ENCODE measurements around the gene TMEM169. TPM values are rescaled to one million over a fixed set of nuclear protein-coding genes. Genes with fewer than 3 reads are reported as not detected.

The TMEM169 gene
- total and polyA plus RNA-seq, 9 of the 15 experiments (the other 6 are each of a cell fraction or from before 2014, with no cell fraction given), result 0.01 to 0.09 (median 0.04) TPM; not detected in 5

DNA sequence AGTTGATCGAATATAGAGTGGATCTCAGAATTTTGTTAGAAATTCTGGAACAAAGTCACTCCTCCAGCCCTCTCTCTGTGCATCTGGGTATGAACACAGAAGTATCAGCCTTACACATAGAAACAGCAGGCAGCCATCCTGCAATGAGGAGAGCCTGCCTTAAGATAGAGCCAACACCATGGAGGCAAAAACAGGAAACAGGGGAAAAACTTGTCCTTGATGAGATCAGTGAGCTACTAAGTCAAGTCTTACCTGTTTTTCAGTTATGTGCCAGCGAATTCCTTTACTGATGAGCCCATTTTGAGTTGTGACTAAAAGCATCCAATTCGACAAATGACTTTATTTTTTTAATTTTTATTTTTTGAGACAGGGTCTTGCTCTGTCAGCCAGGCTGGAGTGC, 41.8 kb upstream of the TMEM169 start (continued):
- TF ChIP-seq RBM22 (IDR thresholded peaks at IDR 0.05; ENCODE audit: low read depth, low read length, poor library complexity, severe bottlenecking) (no peak), ZNF668 (CRISPR knock-in tag; IDR thresholded peaks at IDR 0.05) (no peak), SLC30A9 (CRISPR knock-in tag; IDR thresholded peaks at IDR 0.05) (no peak), CHD4 (IDR thresholded peaks at IDR 0.05; ENCODE audit: insufficient read depth, insufficient replicate concordance, low read depth, low read length, poor library complexity, severe bottlenecking) (no peak), MYBL2 (IDR thresholded peaks at IDR 0.05; ENCODE audit: low read depth) (no peak), MYBL2 (CRISPR knock-in tag; IDR thresholded peaks at IDR 0.05; ENCODE audit: borderline replicate concordance) (no peak), ZNF146 (CRISPR knock-in tag; IDR thresholded peaks at IDR 0.05; ENCODE audit: unreplicated experiment) (no peak)
- TF ChIP-seq, protein P1, sequence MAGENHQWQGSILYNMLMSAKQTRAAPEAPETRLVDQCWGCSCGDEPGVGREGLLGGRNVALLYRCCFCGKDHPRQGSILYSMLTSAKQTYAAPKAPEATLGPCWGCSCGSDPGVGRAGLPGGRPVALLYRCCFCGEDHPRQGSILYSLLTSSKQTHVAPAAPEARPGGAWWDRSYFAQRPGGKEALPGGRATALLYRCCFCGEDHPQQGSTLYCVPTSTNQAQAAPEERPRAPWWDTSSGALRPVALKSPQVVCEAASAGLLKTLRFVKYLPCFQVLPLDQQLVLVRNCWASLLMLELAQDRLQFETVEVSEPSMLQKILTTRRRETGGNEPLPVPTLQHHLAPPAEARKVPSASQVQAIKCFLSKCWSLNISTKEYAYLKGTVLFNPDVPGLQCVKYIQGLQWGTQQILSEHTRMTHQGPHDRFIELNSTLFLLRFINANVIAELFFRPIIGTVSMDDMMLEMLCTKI (IDR thresholded peaks at IDR 0.05; ENCODE audit: partially characterized antibody), result no peak
- TF ChIP-seq, protein P2, sequence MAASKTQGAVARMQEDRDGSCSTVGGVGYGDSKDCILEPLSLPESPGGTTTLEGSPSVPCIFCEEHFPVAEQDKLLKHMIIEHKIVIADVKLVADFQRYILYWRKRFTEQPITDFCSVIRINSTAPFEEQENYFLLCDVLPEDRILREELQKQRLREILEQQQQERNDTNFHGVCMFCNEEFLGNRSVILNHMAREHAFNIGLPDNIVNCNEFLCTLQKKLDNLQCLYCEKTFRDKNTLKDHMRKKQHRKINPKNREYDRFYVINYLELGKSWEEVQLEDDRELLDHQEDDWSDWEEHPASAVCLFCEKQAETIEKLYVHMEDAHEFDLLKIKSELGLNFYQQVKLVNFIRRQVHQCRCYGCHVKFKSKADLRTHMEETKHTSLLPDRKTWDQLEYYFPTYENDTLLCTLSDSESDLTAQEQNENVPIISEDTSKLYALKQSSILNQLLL (CRISPR knock-in tag; IDR thresholded peaks at IDR 0.05; ENCODE audit: borderline replicate concordance), result no peak
- TF ChIP-seq, protein P3, sequence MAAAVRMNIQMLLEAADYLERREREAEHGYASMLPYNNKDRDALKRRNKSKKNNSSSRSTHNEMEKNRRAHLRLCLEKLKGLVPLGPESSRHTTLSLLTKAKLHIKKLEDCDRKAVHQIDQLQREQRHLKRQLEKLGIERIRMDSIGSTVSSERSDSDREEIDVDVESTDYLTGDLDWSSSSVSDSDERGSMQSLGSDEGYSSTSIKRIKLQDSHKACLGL (CRISPR knock-in tag; IDR thresholded peaks at IDR 0.05; ENCODE audit: borderline replicate concordance, poor library complexity, severe bottlenecking), result no peak

Measured in K562 (cell line).